Tibial nerve (tissue), 3 donors: ENCODE measurements around the gene TCHHL1.

ENCODE experiments used
- POLR2A ChIP-seq, 2 donors: fragments of 450-650 bp; IDR thresholded peaks; one replicate each; pipeline ENCODE4 v1.6.1; 2017; ENCODE audit warnings: antibody characterized with exemption in 2 of 2, mild to moderate bottlenecking in 2 of 2, moderate library complexity in 2 of 2
- TF ChIP-seq, protein P1 (sequence below), 5 experiments: fragments of 200-600 bp in 3 of 5; fragments of 450-650 bp in 2 of 5; sonication (generic) in 3 of 5; IDR thresholded peaks; one replicate each; pipeline ENCODE4 v1.5.1; 2016 to 2019; ENCODE audit warnings: antibody characterized with exemption in 5 of 5, mild to moderate bottlenecking in 3 of 5, moderate library complexity in 2 of 5

- TF ChIP-seq POLR2A (IDR thresholded peaks at IDR 0.05), result no peak
- TF ChIP-seq, protein P1, sequence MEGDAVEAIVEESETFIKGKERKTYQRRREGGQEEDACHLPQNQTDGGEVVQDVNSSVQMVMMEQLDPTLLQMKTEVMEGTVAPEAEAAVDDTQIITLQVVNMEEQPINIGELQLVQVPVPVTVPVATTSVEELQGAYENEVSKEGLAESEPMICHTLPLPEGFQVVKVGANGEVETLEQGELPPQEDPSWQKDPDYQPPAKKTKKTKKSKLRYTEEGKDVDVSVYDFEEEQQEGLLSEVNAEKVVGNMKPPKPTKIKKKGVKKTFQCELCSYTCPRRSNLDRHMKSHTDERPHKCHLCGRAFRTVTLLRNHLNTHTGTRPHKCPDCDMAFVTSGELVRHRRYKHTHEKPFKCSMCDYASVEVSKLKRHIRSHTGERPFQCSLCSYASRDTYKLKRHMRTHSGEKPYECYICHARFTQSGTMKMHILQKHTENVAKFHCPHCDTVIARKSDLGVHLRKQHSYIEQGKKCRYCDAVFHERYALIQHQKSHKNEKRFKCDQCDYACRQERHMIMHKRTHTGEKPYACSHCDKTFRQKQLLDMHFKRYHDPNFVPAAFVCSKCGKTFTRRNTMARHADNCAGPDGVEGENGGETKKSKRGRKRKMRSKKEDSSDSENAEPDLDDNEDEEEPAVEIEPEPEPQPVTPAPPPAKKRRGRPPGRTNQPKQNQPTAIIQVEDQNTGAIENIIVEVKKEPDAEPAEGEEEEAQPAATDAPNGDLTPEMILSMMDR (IDR thresholded peaks at IDR 0.05), result no peak
Observed at GRCh38 chr1:152067929-152068328, 20.9 kb downstream of the TCHHL1 start.
